ENCODE data around the gene STK33. TPM values are rescaled to one million over a fixed set of nuclear protein-coding genes. Genes with fewer than 3 reads are reported as not detected.

STK33 gene
- polyA plus RNA-seq, 3 donors = 25.3 to 34.5 (median 25.9) TPM

DNA sequence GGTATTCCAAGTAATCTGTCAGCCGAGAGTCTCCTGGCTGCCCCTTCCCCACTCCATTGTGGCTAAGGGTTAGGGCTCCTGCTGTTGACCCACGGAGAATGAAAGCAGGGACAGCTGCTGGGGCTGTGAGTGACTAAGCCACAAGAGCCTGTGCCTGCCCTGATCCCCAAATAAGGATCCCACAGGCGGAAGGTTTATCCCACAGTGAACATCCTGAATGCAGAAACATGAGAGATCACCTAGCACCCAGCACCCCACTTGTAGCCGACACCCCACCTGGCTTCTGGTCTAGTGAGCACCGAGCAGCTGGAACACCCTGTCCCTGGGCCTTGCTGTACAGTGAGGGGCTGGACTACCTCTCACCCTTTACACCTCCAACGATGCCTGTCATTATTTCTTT, 212.7 kb downstream of the STK33 start:
- no peak for DNase-seq (ENCODE audit: low read depth in 3 of 3, low spot score in 2 of 3)

DNA sequence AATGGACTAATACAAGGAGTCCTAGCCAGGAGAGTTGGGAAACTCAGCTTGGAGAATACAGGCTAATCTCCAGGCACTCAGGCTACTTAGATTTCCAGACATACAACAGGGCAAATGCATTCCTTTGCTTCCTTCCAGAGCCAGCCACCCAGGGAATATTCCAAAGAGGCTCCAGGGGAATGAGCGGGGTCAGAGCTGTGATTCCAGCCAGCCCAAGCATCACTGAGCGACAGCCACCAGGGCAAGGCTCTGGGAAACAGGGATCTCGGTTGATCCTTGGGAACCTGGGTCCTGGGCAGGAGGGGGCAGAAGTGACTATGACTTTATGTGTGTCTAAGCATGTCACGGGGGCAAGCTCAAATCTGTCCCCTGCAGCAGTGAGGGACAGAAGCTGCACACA, 218.1 kb downstream of the STK33 start:
- DNase-seq (ENCODE audit: low read depth in 3 of 3, low spot score in 2 of 3) = no peak

DNA sequence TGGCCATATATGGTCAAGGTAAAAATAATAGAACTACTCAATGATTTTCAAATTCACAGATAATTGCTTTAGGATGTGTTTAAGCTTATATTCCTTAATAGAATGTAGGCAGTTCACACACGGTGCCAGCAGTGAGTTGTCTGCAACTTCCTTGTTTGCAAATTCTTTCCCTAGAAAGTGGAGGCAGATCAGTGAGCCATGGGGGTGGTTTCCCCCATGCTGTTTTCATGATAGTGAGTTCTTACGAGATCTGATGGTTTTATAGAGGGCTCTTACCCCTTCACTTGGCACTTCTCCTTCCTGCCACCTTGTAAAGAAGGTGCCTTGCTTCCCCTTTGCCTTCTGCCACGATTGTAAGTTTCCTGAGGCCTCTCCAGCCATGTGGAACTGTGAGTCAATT, 218.6 kb downstream of the STK33 start:
- no peak for DNase-seq (ENCODE audit: low read depth in 3 of 3, low spot score in 2 of 3)

- no peak for DNase-seq (ENCODE audit: low read depth in 3 of 3, low spot score in 2 of 3)
Measured at GRCh38 chr11:8374716-8375115, 219.3 kb downstream of the STK33 start.

DNA sequence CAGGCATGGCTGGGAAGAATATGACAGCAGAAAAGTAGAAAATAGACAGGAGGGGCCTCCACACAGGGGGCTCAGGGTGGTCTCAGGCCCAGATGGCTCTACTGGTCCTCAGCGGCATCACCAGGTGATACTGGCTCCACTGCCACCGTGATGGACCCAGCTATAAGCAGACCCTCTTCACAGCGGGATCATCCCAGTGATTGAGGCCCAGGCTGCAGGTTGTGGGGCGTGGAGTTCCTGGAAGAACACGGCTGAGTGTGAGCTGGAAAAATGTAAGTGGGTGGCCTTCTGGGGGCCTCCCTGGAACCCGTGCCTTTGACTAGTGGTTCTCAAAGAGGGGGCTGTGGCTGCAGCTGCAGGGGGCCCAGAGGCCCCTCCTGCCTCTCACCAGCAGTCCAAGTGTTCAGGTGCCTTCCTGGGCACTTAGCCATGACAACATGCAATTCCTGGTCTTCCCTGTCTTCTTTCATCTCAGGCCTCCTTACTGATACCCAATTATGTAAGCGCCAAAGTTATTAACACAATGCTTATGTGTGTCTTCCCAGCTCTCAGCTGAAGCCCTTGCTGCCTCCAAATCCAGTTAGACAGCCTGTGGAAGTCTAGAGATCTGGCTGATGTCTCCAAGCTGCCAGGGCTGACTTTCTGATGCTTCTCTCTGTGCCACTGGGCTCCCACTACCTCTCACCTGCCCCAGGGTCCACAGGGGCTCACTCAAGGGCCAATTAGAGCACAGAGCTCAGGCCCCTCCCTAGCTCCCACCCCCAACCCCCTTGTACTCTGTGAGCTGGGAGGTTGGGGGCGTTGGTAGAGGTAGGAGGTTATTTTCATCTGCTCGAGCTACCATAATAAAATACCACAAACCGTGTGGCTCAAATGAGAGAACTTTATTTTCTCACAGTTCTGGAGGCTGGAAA, 220.3 kb downstream of the STK33 start:
- no peak for DNase-seq (ENCODE audit: low read depth in 3 of 3, low spot score in 2 of 3)

GRCh38 chr11:8372641-8373381, 221.2 kb downstream of the STK33 start:
- DNase-seq (ENCODE audit: low read depth in 3 of 3, low spot score in 2 of 3) = no peak

- no peak for DNase-seq (ENCODE audit: low read depth in 3 of 3, low spot score in 2 of 3)
Measured at GRCh38 chr11:8371516-8371884, 222.5 kb downstream of the STK33 start.

DNA sequence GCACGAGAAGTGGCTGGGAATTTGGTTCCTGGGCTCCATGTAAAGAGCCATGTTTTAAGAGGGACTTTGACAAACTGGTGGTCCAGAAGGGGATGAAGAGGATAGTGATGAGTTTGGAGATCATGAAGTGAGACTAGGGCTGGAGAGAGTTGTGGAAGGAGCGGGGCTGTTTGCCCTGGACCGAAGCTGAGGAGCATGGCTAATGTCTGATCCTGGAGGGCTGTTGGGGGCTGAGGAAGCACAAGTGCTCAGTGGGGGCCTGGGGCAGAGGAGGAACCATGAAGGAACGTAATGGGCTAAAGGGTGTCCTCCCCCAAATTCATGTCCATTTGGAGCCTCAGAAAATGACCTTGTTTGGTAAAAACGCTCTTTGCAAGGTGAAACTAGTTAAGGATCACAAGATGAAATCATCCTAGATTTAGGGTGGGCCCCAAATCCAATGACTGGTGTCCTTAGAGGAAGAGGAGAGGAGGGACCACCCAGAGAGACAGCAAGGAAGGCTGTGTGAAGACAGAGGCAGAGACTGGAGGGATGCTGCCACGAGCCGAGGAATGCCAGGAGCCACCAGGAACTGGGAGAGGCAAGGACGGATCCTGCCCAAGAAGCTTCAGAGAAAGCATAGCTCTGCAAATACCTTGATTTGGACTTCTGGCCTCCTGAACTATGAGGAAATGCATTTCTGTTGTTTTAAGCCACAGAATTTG, 223.1 kb downstream of the STK33 start:
- DNase-seq (ENCODE audit: low read depth in 3 of 3, low spot score in 2 of 3) = no peak

DNA sequence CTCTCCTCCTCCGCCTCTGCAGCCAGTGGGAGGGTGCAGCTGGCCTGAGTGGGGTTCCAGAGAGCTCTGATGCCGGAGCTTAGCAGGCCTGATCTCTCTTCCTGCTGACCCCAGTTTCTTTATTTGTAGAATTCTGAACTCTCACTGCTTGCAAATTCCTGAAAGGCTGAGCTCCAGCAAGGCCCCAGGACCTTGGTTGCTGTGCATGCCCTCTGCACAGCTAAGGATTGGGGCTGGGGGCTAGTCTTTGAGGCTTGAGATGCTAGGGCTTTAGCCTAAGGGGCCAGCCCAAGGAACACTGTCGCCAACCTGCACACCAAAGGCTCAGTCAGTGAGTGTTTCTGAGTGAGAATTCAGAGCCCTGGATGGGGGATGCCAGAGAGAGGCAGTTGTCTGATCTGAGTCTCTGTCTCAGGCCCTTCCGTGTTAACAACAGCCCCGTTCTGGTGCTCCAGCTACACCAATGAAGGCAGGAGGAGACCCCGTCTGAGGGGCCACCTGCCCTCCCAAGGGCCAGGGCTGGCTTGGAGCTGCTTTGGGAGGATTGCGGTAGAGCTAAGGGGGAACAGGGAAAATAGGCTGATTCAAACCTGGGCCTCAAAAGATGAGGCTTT, 224.3 kb downstream of the STK33 start:
- no peak for DNase-seq (ENCODE audit: low read depth in 3 of 3, low spot score in 2 of 3)

DNA sequence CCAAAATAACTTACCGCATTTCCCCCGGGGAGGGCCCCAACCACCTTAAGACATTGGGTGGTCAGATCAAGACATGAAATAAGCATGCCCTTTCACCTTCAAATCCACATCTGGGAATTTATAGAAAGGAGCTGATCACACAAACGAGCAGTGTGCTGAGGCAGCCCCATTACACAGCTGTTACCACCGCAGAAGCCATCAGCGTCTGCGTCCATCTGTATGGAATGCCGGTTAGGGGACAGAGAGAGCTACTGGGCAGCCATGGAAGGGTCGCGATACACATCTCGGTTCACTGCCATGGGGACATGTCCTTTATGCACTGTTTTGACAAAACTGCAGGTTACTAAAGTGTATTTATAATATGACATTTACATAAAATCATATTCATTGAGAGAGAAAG, 225.3 kb downstream of the STK33 start:
- no peak for DNase-seq (ENCODE audit: low read depth in 3 of 3, low spot score in 2 of 3)

- no peak for DNase-seq (ENCODE audit: low read depth in 3 of 3, low spot score in 2 of 3)
Measured at GRCh38 chr11:8368194-8368593, 225.8 kb downstream of the STK33 start.

- DNase-seq (ENCODE audit: low read depth in 3 of 3, low spot score in 2 of 3) = no peak
Measured at GRCh38 chr11:8366316-8366715, 227.7 kb downstream of the STK33 start.

DNA sequence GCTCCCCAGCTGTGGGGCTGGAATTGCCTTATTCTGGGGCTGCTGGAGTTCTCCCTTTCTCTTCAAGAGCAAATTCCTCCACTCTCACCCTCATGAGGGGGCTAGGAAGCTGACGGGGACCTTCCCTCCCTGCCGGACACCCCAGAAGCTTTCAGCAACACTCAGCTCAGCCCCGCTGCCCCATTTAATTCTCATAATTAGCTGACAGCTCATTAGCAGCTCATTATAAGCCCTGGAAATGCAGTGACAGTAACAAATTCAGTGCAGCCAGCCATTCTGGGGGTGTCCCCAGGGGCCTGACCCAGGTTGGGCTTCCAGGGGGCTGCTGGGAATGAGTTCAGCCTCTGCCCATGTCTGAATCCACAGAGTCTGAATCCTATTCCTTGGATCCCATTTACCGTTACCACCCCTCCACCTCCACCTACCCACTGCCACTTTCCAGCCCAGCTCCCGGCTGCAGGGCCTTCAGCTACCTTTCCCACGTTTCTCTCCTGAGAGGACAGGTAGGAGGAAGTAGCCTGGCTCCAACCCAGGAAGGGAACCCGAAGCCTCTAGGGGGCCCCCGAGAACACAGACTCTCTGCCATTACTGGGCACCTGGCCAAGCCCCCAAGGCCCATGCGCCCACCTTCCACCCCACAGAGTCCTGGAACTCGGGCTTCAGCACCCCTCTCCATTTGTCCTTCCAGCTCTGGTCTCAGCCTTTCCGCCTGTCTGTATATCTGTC, 228.6 kb downstream of the STK33 start:
- DNase-seq (ENCODE audit: low read depth in 3 of 3, low spot score in 2 of 3) = no peak

- no peak for DNase-seq (ENCODE audit: low read depth in 3 of 3, low spot score in 2 of 3)
Measured at GRCh38 chr11:8363921-8364320, 230.1 kb downstream of the STK33 start.

GRCh38 chr11:8362899-8363298, 231.1 kb downstream of the STK33 start:
- DNase-seq (ENCODE audit: low read depth in 3 of 3, low spot score in 2 of 3) = no peak

GRCh38 chr11:8362491-8362890, 231.5 kb downstream of the STK33 start:
- DNase-seq (ENCODE audit: low read depth in 3 of 3, low spot score in 2 of 3) = no peak

- no peak for DNase-seq (ENCODE audit: low read depth in 3 of 3, low spot score in 2 of 3)
Measured at GRCh38 chr11:8361664-8362210, 232.3 kb downstream of the STK33 start.

DNA sequence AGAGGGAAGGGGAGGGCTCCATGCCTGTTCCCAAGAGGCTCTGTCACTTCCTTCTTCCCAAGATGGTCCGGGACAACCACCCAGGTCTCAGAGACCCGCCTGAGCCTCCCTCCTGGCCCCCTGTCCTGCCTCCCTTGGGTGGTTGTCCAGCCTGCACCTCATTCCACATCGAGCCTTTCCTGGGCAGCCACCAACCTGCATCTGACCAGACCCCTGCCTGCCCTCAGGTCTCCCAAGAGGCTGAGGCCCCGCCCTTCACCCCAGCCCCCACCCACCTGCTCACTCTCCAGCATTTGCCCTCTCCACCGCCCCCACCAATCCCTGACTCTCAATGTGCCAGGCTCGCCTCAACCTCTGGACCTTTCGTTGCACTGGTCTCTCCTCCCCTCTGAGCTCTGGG, 232.8 kb downstream of the STK33 start:
- DNase-seq (ENCODE audit: low read depth in 3 of 3, low spot score in 2 of 3) = no peak

DNA sequence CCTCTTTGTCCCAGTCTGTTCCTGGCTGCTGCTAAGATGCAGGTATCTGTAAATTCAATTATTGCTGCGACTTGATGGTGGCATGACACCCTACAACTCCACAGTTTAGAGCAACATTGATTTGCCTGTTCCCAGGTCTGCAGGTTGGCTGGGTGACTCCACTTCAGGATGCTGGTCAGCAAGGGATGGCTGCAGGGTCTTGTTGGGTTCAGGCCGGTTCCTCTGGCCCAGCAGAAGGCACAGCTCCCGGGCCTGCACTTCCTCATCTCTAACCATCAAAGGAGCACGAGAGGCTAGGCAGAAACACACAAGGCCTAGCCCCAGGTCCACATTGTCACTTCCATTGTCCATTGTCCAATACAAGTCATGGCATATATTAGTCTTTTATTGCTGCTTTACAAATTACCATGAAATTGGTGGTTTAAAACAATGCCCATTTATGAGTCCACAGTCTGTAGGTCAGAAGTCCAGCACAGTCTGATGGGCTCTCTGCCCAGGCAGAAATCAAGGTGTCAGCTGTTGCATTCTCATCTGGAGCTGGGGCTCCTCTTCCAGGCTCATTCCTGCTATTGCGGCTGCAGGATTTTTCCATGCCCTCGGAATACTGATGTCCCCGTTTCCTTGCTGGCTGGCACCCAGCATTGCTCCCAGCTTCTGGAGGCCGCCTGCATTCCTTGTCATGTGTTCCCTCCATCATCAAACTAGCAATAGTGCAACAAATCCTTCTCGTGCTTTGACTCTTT, 233.8 kb downstream of the STK33 start:
- DNase-seq (ENCODE audit: low read depth in 3 of 3, low spot score in 2 of 3) = no peak

All from right renal cortex interstitium (tissue), 3 donors.